ENCODE measurements around the gene AP1B1. TPM values are rescaled to one million over a fixed set of nuclear protein-coding genes. Genes with fewer than 3 reads are reported as not detected.

AP1B1 gene
- total RNA-seq, 1 experiment from 2014 or later = 88.9 TPM

DNA sequence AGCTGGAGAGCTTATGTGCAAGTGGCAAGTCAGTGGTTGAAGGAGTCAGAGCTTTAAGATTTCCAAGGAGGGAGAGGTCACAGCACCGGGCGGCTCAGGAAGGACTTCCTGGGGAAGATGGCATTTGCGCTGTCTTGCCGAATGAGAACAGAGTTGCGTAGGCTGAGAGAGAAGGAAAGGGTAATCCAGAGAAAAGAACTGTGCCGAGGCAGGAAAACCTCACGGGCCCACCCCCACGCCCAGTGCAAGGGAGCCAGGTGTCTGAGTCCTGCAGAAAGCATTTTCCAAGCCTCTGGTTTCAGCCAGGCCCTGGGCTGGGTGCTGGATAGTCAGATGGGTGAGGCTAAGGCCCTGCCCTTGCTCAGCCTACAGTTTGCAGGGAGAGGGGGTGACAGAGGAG is 3.2 kb upstream of the AP1B1 start:
- intact Hi-C loops (cut with micrococcal nuclease; ENCODE audit: unreplicated experiment) = no loop called here
- Mint-ChIP-seq H3K27ac (ENCODE audit: unreplicated experiment) (no peak overlapping the region), H3K4me1 (ENCODE audit: low read depth, unreplicated experiment) (peaks cover 43% of the 10 kb centered on the region), H3K9me3 (ENCODE audit: low read depth, unreplicated experiment) (no peaks in the 10 kb centered on the region), H3K27me3 (ENCODE audit: unreplicated experiment) (no peaks in the 10 kb centered on the region), H3K36me3 (ENCODE audit: insufficient read depth, unreplicated experiment) (peaks cover 15% of the 10 kb centered on the region), H3K4me3 (ENCODE audit: low read depth, unreplicated experiment) (no peak overlapping the region)
- BruUV-seq (replicated peaks) = no TSS peak
- CTCF ChIA-PET = no interaction called here
- no peak for DNase-seq
- TF ChIP-seq, protein P1, sequence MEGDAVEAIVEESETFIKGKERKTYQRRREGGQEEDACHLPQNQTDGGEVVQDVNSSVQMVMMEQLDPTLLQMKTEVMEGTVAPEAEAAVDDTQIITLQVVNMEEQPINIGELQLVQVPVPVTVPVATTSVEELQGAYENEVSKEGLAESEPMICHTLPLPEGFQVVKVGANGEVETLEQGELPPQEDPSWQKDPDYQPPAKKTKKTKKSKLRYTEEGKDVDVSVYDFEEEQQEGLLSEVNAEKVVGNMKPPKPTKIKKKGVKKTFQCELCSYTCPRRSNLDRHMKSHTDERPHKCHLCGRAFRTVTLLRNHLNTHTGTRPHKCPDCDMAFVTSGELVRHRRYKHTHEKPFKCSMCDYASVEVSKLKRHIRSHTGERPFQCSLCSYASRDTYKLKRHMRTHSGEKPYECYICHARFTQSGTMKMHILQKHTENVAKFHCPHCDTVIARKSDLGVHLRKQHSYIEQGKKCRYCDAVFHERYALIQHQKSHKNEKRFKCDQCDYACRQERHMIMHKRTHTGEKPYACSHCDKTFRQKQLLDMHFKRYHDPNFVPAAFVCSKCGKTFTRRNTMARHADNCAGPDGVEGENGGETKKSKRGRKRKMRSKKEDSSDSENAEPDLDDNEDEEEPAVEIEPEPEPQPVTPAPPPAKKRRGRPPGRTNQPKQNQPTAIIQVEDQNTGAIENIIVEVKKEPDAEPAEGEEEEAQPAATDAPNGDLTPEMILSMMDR (IDR thresholded peaks at IDR 0.05; ENCODE audit: unreplicated experiment) = no peak

DNA sequence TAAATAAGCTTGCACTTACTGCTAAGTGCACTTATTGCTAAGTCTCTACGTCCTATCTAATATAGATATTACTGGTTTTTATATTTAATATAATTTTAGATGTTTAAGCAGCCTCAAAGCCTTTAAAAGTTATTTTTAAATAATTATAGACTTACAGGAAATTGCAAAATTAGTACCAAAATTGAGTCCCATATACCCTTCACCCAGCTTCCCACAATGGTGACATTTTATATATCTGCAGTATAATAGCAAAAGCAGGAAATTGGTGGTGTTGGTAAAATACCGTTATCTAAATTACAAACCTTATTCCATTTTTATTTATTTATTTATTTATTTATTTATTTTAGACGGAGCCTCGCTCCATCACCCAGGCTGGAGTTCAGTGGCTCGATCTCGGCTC is 1.9 kb upstream of the AP1B1 start:
- no peak overlapping the region for H3K4me3 Mint-ChIP-seq (ENCODE audit: low read depth, unreplicated experiment)
- H3K27me3 Mint-ChIP-seq (ENCODE audit: unreplicated experiment) = no peaks in the 10 kb centered on the region
- CTCF ChIA-PET = interaction anchor here (0.6 kb wide), 1 partner anchor 13 kb away, joined by 3 read pairs; no protein-coding TSS in a partner anchor
- intact Hi-C loops (cut with micrococcal nuclease; ENCODE audit: unreplicated experiment) = no loop called here
- peaks cover 47% of the 10 kb centered on the region for H3K4me1 Mint-ChIP-seq (ENCODE audit: low read depth, unreplicated experiment)
- no TSS peak for BruUV-seq (replicated peaks)
- no peak overlapping the region for H3K27ac Mint-ChIP-seq (ENCODE audit: unreplicated experiment)
- no peaks in the 10 kb centered on the region for H3K9me3 Mint-ChIP-seq (ENCODE audit: low read depth, unreplicated experiment)
- TF ChIP-seq, protein P1 (IDR thresholded peaks at IDR 0.05; ENCODE audit: unreplicated experiment) = no peak
- H3K36me3 Mint-ChIP-seq (ENCODE audit: insufficient read depth, unreplicated experiment) = peaks cover 15% of the 10 kb centered on the region
- DNase-seq = no peak

DNA sequence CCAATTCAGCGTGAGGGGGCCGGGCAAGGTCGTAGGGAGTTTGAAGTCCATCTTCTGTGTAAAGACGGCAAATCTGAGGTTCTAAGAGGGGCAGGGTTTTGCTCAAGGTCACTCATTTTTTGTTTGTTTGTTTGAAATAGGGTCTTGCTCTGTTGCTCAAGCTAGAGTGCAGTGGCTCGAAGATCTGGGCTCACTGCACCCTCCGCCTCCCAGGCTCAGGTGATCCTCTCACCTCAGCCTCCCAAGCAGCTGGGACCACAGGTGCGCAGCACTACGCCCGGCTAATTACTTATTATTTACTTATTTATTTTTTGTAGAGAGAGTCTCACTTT is 355 bp upstream of the AP1B1 start:
- Mint-ChIP-seq H3K27me3 (ENCODE audit: unreplicated experiment) (no peaks in the 10 kb centered on the region), H3K4me3 (ENCODE audit: low read depth, unreplicated experiment) (peak overlapping the region; percentile 95), H3K9me3 (ENCODE audit: low read depth, unreplicated experiment) (no peaks in the 10 kb centered on the region), H3K4me1 (ENCODE audit: low read depth, unreplicated experiment) (peaks cover 46% of the 10 kb centered on the region), H3K36me3 (ENCODE audit: insufficient read depth, unreplicated experiment) (peaks cover 22% of the 10 kb centered on the region), H3K27ac (ENCODE audit: unreplicated experiment) (peak overlapping the region; percentile 58)
- CTCF ChIA-PET = interaction anchor here (0.5 kb wide), 1 partner anchor 31 kb away, joined by 5 read pairs; no protein-coding TSS in a partner anchor
- no peak for DNase-seq
- no TSS peak for BruUV-seq (replicated peaks)
- TF ChIP-seq, protein P1 (IDR thresholded peaks at IDR 0.05; ENCODE audit: unreplicated experiment) = no peak
- intact Hi-C loops (cut with micrococcal nuclease; ENCODE audit: unreplicated experiment) = no loop called here

DNA sequence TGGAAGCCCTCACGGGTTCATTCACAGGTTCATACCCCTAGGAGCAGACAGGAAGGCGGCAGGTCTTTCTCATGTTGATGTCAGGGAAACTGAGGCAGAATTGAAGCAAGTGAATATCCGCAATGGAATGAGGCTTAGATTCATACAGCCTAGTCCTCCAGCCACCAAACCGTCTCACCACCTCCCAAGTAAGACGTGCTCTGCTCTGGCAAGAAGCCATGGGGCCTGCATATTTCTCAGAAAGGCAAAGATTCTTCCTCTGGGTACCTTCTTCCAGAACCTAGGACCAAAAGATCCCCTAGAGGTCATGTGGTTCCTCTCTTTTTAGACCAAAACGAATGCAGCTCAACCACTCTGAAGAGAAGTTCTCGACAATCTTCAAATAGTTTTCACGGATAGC is 1.7 kb downstream of the AP1B1 start:
- no peaks in the 10 kb centered on the region for H3K9me3 Mint-ChIP-seq (ENCODE audit: low read depth, unreplicated experiment)
- BruUV-seq (replicated peaks) = no TSS peak
- CTCF ChIA-PET = no interaction called here
- no peak overlapping the region for H3K27ac Mint-ChIP-seq (ENCODE audit: unreplicated experiment)
- H3K4me3 Mint-ChIP-seq (ENCODE audit: low read depth, unreplicated experiment) = peak overlapping the region; percentile 95
- TF ChIP-seq, protein P1 (IDR thresholded peaks at IDR 0.05; ENCODE audit: unreplicated experiment) = no peak
- H3K27me3 Mint-ChIP-seq (ENCODE audit: unreplicated experiment) = no peaks in the 10 kb centered on the region
- intact Hi-C loops (cut with micrococcal nuclease; ENCODE audit: unreplicated experiment) = no loop called here
- H3K36me3 Mint-ChIP-seq (ENCODE audit: insufficient read depth, unreplicated experiment) = peaks cover 22% of the 10 kb centered on the region
- DNase-seq = no peak
- H3K4me1 Mint-ChIP-seq (ENCODE audit: low read depth, unreplicated experiment) = peaks cover 48% of the 10 kb centered on the region

All from Calu3 (cell line).